ENCODE measurements around the gene SRSF4.

GRCh38 chr1:29117381-29117780 lies 64.3 kb downstream of the SRSF4 start:
- no peak for TF ChIP-seq EZH2 (IDR thresholded peaks at IDR 0.05; ENCODE audit: borderline replicate concordance)
- TF ChIP-seq, protein P1, sequence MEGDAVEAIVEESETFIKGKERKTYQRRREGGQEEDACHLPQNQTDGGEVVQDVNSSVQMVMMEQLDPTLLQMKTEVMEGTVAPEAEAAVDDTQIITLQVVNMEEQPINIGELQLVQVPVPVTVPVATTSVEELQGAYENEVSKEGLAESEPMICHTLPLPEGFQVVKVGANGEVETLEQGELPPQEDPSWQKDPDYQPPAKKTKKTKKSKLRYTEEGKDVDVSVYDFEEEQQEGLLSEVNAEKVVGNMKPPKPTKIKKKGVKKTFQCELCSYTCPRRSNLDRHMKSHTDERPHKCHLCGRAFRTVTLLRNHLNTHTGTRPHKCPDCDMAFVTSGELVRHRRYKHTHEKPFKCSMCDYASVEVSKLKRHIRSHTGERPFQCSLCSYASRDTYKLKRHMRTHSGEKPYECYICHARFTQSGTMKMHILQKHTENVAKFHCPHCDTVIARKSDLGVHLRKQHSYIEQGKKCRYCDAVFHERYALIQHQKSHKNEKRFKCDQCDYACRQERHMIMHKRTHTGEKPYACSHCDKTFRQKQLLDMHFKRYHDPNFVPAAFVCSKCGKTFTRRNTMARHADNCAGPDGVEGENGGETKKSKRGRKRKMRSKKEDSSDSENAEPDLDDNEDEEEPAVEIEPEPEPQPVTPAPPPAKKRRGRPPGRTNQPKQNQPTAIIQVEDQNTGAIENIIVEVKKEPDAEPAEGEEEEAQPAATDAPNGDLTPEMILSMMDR (IDR thresholded peaks at IDR 0.05; ENCODE audit: poor library complexity), result peak; percentile 20

Data from hepatocyte (in vitro differentiated cells).